ENCODE results near the gene DCTN1.
"Not testable (repeated sequence)": the region's sequence is repeated elsewhere in the genome, so short reads cannot be mapped to it uniquely, and the experiment has no call there.

The DCTN1 gene

GRCh38 chr2:74379851-74380789 is at the start of gene DCTN1:
Gene DCTN1, minus strand, starts transcription at chr2:74380311. Its CDS starts 274 bp downstream, at chr2:74380037.
- DNase-seq (ENCODE audit: low spot score): no peak

- no peak for DNase-seq (ENCODE audit: low spot score)
These were observed 48.6 kb upstream of the DCTN1 start for GRCh38 chr2:74428675-74429074.

- DNase-seq (ENCODE audit: low spot score): no peak
These were observed 47.4 kb upstream of the DCTN1 start for GRCh38 chr2:74427551-74427950.

- no peak for DNase-seq (ENCODE audit: low spot score)
These were observed 46.2 kb upstream of the DCTN1 start for GRCh38 chr2:74426181-74426758.

- DNase-seq (ENCODE audit: low spot score): no peak
These were observed 45.4 kb upstream of the DCTN1 start for GRCh38 chr2:74425523-74425922.

- no peak for DNase-seq (ENCODE audit: low spot score)
These were observed 44.9 kb upstream of the DCTN1 start for GRCh38 chr2:74424995-74425406.

GRCh38 chr2:74424139-74424992 is 44.3 kb upstream of the DCTN1 start:
- no peak for DNase-seq (ENCODE audit: low spot score)

GRCh38 chr2:74423231-74424095 is 43.4 kb upstream of the DCTN1 start:
- no peak for DNase-seq (ENCODE audit: low spot score)

- DNase-seq (ENCODE audit: low spot score): peak; percentile 32
These were observed 41.2 kb upstream of the DCTN1 start, which contains the start of the genes C2orf81 and WDR54 for GRCh38 chr2:74421221-74421870. Gene C2orf81, minus strand, starts transcription at chr2:74421619. Its CDS starts 59 bp downstream, at chr2:74421560. Gene WDR54, plus strand, starts transcription at chr2:74421730. Its CDS starts 424 bp downstream, at chr2:74422154.

GRCh38 chr2:74420443-74421103 is 40.5 kb upstream of the DCTN1 start:
- DNase-seq (ENCODE audit: low spot score): not testable (repeated sequence)

- DNase-seq (ENCODE audit: low spot score): no peak
These were observed 39.9 kb upstream of the DCTN1 start for GRCh38 chr2:74420006-74420405.

GRCh38 chr2:74419345-74419744 is 39.2 kb upstream of the DCTN1 start:
- no peak for DNase-seq (ENCODE audit: low spot score)

- DNase-seq (ENCODE audit: low spot score): no peak
These were observed 38.2 kb upstream of the DCTN1 start for GRCh38 chr2:74418312-74418711.

- DNase-seq (ENCODE audit: low spot score): no peak
These were observed 37.7 kb upstream of the DCTN1 start for GRCh38 chr2:74417763-74418162.

- no peak for DNase-seq (ENCODE audit: low spot score)
These were observed 37.1 kb upstream of the DCTN1 start for GRCh38 chr2:74417197-74417596.

GRCh38 chr2:74416778-74417177 is 36.7 kb upstream of the DCTN1 start:
- DNase-seq (ENCODE audit: low spot score): no peak

GRCh38 chr2:74415762-74416395 is 35.8 kb upstream of the DCTN1 start:
- DNase-seq (ENCODE audit: low spot score): no peak

GRCh38 chr2:74414881-74415761 is 35.0 kb upstream of the DCTN1 start:
- no peak for DNase-seq (ENCODE audit: low spot score)

- no peak for DNase-seq (ENCODE audit: low spot score)
These were observed 34.3 kb upstream of the DCTN1 start for GRCh38 chr2:74414441-74414840.
